ENCODE data around the gene CHD5. TPM values are rescaled to one million over a fixed set of nuclear protein-coding genes. Genes with fewer than 3 reads are reported as not detected.
"Not testable (repeated sequence)": the region's sequence is repeated elsewhere in the genome, so short reads cannot be mapped to it uniquely, and the experiment has no call there.

Gene CHD5
- total RNA-seq, 1 donor from 2014 or later = 0.42 TPM

GRCh38 chr1:6221210-6221784 is 41.2 kb upstream of the CHD5 start:
- no peak for DNase-seq (ENCODE audit: low spot score)
- H3K4me1 Mint-ChIP-seq (ENCODE audit: low read depth) = peaks cover 16% of the 10 kb centered on the region
- no peak for TF ChIP-seq CTCF (IDR thresholded peaks at IDR 0.05)
- no peak overlapping the region for H3K27ac Mint-ChIP-seq (ENCODE audit: unreplicated experiment)
- H3K36me3 Mint-ChIP-seq (ENCODE audit: low read depth) = peaks cover 20% of the 10 kb centered on the region
- H3K4me3 Mint-ChIP-seq (ENCODE audit: unreplicated experiment) = no peak overlapping the region
- no peaks in the 10 kb centered on the region for H3K9me3 Mint-ChIP-seq (ENCODE audit: low read depth)
- H3K27me3 Mint-ChIP-seq (ENCODE audit: low read depth) = no peaks in the 10 kb centered on the region

- Mint-ChIP-seq H3K27me3 (ENCODE audit: low read depth) (no peaks in the 10 kb centered on the region), H3K36me3 (ENCODE audit: low read depth) (peaks cover 21% of the 10 kb centered on the region), H3K9me3 (ENCODE audit: low read depth) (no peaks in the 10 kb centered on the region), H3K27ac (ENCODE audit: unreplicated experiment) (no peak overlapping the region), H3K4me1 (ENCODE audit: low read depth) (peaks cover 15% of the 10 kb centered on the region), H3K4me3 (ENCODE audit: unreplicated experiment) (no peak overlapping the region)
- DNase-seq (ENCODE audit: low spot score) = no peak
- no peak for TF ChIP-seq CTCF (IDR thresholded peaks at IDR 0.05)
Observed at GRCh38 chr1:6220236-6220635, 40.1 kb upstream of the CHD5 start.

GRCh38 chr1:6219641-6220040 is 39.5 kb upstream of the CHD5 start:
- not testable (repeated sequence) for H3K4me3 Mint-ChIP-seq (ENCODE audit: unreplicated experiment); H3K9me3 Mint-ChIP-seq (ENCODE audit: low read depth); H3K27me3 Mint-ChIP-seq (ENCODE audit: low read depth); H3K4me1 Mint-ChIP-seq (ENCODE audit: low read depth); H3K27ac Mint-ChIP-seq (ENCODE audit: unreplicated experiment); DNase-seq (ENCODE audit: low spot score)
- H3K36me3 Mint-ChIP-seq (ENCODE audit: low read depth) = peaks cover 19% of the 10 kb centered on the region

- no peak for DNase-seq (ENCODE audit: low spot score)
- Mint-ChIP-seq H3K27me3 (ENCODE audit: low read depth) (no peaks in the 10 kb centered on the region), H3K9me3 (ENCODE audit: low read depth) (no peaks in the 10 kb centered on the region), H3K27ac (ENCODE audit: unreplicated experiment) (no peak overlapping the region), H3K4me3 (ENCODE audit: unreplicated experiment) (no peak overlapping the region), H3K4me1 (ENCODE audit: low read depth) (peaks cover 8% of the 10 kb centered on the region), H3K36me3 (ENCODE audit: low read depth) (peaks cover 13% of the 10 kb centered on the region)
- TF ChIP-seq CTCF (IDR thresholded peaks at IDR 0.05) = no peak
Observed at GRCh38 chr1:6218375-6219164, 38.4 kb upstream of the CHD5 start.

GRCh38 chr1:6212193-6212959 is 32.3 kb upstream of the CHD5 start:
- H3K9me3 Mint-ChIP-seq (ENCODE audit: low read depth) = no peaks in the 10 kb centered on the region
- H3K4me3 Mint-ChIP-seq (ENCODE audit: unreplicated experiment) = no peak overlapping the region
- H3K4me1 Mint-ChIP-seq (ENCODE audit: low read depth) = peaks cover 15% of the 10 kb centered on the region
- no peak for TF ChIP-seq CTCF (IDR thresholded peaks at IDR 0.05)
- H3K27ac Mint-ChIP-seq (ENCODE audit: unreplicated experiment) = no peak overlapping the region
- no peak for DNase-seq (ENCODE audit: low spot score)
- peaks cover 12% of the 10 kb centered on the region for H3K36me3 Mint-ChIP-seq (ENCODE audit: low read depth)
- no peaks in the 10 kb centered on the region for H3K27me3 Mint-ChIP-seq (ENCODE audit: low read depth)

Measured in chondrocyte (in vitro differentiated cells).